Activated CD8-positive, alpha-beta memory T cell treated with anti-CD3 and anti-CD28 coated beads, Interleukin-2, amount 10 ng/mL, durations not matched to agents 7 days and 5 days (primary cell): ENCODE data around the gene CYP3A5. TPM values are rescaled to one million over a fixed set of nuclear protein-coding genes. Genes with fewer than 3 reads are reported as not detected.
"Not testable (repeated sequence)": the region's sequence is repeated elsewhere in the genome, so short reads cannot be mapped to it uniquely, and the experiment has no call there.

Experiments used
- ATAC-seq: fragments of 150-1000 bp; cut with Tn5 transposase; one replicate; pipeline ENCODE4 v1.10.0; 2021; ENCODE audit warnings: moderate library complexity
- CTCF ChIA-PET: fragments of 350-600 bp; sonication (Branson Sonifier 250); formaldehyde crosslinking; loops from one replicate; lab custom pipeline; 2021; ENCODE audit warnings: antibody characterized with exemption; lab: Charles Lee
- DNase-seq: peaks from one replicate; pipeline ENCODE4 v3.0.0-alpha.2; 2020
- H3K27ac Mint-ChIP-seq: one replicate; pipeline ENCODE4 v1.8.0; 2021; ENCODE audit warnings: mild to moderate bottlenecking, mixed read lengths
- H3K27me3 Mint-ChIP-seq: one replicate; pipeline ENCODE4 v1.8.0; 2021; ENCODE audit warnings: mixed read lengths
- H3K36me3 Mint-ChIP-seq: one replicate; pipeline ENCODE4 v1.8.0; 2021; ENCODE audit warnings: mild to moderate bottlenecking, mixed read lengths
- H3K4me1 Mint-ChIP-seq: one replicate; pipeline ENCODE4 v1.8.0; 2021; ENCODE audit warnings: mixed read lengths
- H3K4me3 Mint-ChIP-seq: one replicate; pipeline ENCODE4 v1.8.0; 2021; ENCODE audit warnings: mild to moderate bottlenecking, moderate library complexity, mixed read lengths
- H3K9me3 Mint-ChIP-seq: one replicate; pipeline ENCODE4 v1.8.0; 2022; ENCODE audit warnings: low read depth, mixed read lengths
- total RNA-seq, 2 experiments: library from RNA; stranded (reverse); gene quantifications; one replicate each; pipeline ENCODE4 v1.2.3, GENCODE V29; 2021

Gene CYP3A5
- not detected for total RNA-seq

DNA sequence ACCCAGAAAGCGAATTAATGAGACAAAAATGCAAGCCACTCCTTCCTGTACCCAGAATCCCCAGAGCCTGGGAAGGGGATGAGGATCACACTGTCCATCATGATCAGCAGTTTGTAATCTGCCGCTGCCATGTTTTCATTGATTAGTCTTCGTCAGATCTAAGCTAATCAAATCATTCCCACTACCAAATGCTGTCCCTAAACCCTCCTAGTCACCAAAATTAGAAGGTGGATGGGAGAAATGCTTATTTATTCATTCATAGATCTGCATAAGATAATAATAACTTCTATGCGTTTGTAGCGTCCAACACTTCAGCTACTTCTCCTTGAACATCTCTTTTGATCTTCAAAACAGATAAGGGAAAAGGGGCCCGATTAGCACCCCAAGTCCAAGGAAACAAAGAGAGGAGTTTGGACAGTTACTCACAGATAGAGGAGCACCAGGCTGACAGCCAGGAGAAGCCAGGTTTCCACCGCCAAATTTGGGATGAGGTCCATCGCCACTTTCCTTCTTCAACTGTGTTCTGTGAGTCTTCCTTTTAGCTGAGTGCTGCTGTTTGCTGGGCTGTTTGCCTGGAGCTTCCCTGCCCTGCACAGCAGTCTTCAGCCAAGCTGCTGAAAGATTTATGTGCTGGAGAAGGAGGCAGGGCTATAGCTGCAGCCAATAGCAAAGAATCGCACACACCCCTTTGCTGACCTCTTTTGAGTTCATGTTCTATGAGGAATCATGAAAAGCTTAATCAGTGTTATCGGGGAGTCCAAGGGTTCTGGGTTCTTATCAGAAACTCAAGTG lies at the start of gene CYP3A5:
Gene CYP3A5 (minus strand): TSS at position 597 of the 792 bp plus-strand sequence. CDS start 100 bp downstream, at position 497.
- no peak for ATAC-seq
- CTCF ChIA-PET, result no interaction called here
- H3K4me3 Mint-ChIP-seq, result no peak within 1 kb of the TSS
- H3K4me1 Mint-ChIP-seq, result peaks cover 6% of the 10 kb centered on the region
- H3K9me3 Mint-ChIP-seq, result peaks cover 2% of the 10 kb centered on the region
- no peaks in the 10 kb centered on the region for H3K27me3 Mint-ChIP-seq
- no peak for DNase-seq
- H3K27ac Mint-ChIP-seq, result no peak within 1 kb of the TSS
- no peaks in the 10 kb centered on the region for H3K36me3 Mint-ChIP-seq

GRCh38 chr7:99728615-99729014 lies 48.8 kb upstream of the CYP3A5 start:
- H3K27me3 Mint-ChIP-seq, result no peaks in the 10 kb centered on the region
- H3K9me3 Mint-ChIP-seq, result no peaks in the 10 kb centered on the region

GRCh38 chr7:99723201-99723600 lies 43.4 kb upstream of the CYP3A5 start:
- H3K4me3 Mint-ChIP-seq, CTCF ChIA-PET, H3K9me3 Mint-ChIP-seq, H3K27ac Mint-ChIP-seq, ATAC-seq, DNase-seq, H3K36me3 Mint-ChIP-seq, H3K4me1 Mint-ChIP-seq, H3K27me3 Mint-ChIP-seq: not testable (repeated sequence)

More at GRCh38 chr7:99728615-99729014, 48.8 kb upstream of the CYP3A5 start:
- no peaks in the 10 kb centered on the region for H3K4me1 Mint-ChIP-seq
- H3K27ac Mint-ChIP-seq, result no peak overlapping the region
- no peaks in the 10 kb centered on the region for H3K36me3 Mint-ChIP-seq
- DNase-seq (no peak), ATAC-seq (no peak)
- CTCF ChIA-PET, result no interaction called here
- H3K4me3 Mint-ChIP-seq, result no peak overlapping the region

- ATAC-seq (no peak), DNase-seq (no peak)
Observed at GRCh38 chr7:99720800-99721595, 41.2 kb upstream of the CYP3A5 start.

GRCh38 chr7:99719996-99720769 lies 40.4 kb upstream of the CYP3A5 start:
- H3K27ac Mint-ChIP-seq, result no peak overlapping the region
- ATAC-seq (no peak), DNase-seq (no peak)
- no peaks in the 10 kb centered on the region for H3K4me1 Mint-ChIP-seq
- CTCF ChIA-PET, result no interaction called here
- peaks cover 2% of the 10 kb centered on the region for H3K36me3 Mint-ChIP-seq
- H3K9me3 Mint-ChIP-seq, result peaks cover 3% of the 10 kb centered on the region
- H3K27me3 Mint-ChIP-seq, result no peaks in the 10 kb centered on the region
- no peak overlapping the region for H3K4me3 Mint-ChIP-seq

More at GRCh38 chr7:99720800-99721595, 41.2 kb upstream of the CYP3A5 start:
- CTCF ChIA-PET, result no interaction called here
- Mint-ChIP-seq H3K9me3 (peaks cover 3% of the 10 kb centered on the region), H3K27ac (no peak overlapping the region), H3K4me1 (no peaks in the 10 kb centered on the region), H3K36me3 (no peaks in the 10 kb centered on the region), H3K27me3 (no peaks in the 10 kb centered on the region), H3K4me3 (no peak overlapping the region)

DNA sequence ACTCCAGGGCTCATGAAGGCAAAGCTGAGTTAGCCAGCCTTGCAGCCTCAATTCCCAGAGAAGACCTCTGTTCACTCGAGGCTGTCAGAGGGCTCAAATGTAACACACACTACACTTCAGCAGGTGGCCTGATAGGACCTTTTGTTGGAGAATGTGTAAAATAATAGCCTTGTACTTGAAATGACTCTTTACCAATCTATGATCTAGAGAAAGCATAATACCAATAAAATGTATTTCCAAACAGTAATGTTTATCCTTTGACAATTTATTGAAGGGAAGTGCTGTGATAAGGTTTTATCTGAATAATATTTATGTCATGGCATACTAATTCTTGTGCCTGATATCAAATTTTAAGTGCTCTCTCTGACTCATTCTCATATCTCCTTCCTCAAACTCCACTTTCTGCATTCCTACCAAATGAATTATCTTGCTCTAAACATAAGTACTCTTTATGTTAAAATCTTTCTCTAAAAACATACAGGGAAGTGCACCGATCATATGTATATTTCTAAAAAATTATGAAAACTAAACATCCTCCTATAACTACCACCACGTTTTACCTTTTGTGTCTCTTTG lies 34.3 kb upstream of the CYP3A5 start:
- no peaks in the 10 kb centered on the region for H3K4me1 Mint-ChIP-seq
- no peaks in the 10 kb centered on the region for H3K27me3 Mint-ChIP-seq
- no peak for ATAC-seq
- DNase-seq, result no peak
- no peak overlapping the region for H3K27ac Mint-ChIP-seq
- H3K9me3 Mint-ChIP-seq, result peaks cover 2% of the 10 kb centered on the region
- peaks cover 7% of the 10 kb centered on the region for H3K36me3 Mint-ChIP-seq
- no peak overlapping the region for H3K4me3 Mint-ChIP-seq
- CTCF ChIA-PET, result no interaction called here

- Mint-ChIP-seq H3K4me1 (no peaks in the 10 kb centered on the region), H3K27me3 (no peaks in the 10 kb centered on the region), H3K4me3 (no peak overlapping the region), H3K27ac (no peak overlapping the region), H3K9me3 (no peaks in the 10 kb centered on the region), H3K36me3 (peaks cover 5% of the 10 kb centered on the region)
- CTCF ChIA-PET, result no interaction called here
- no peak for DNase-seq
- no peak for ATAC-seq
Observed at GRCh38 chr7:99709838-99710578, 30.2 kb upstream of the CYP3A5 start.

DNA sequence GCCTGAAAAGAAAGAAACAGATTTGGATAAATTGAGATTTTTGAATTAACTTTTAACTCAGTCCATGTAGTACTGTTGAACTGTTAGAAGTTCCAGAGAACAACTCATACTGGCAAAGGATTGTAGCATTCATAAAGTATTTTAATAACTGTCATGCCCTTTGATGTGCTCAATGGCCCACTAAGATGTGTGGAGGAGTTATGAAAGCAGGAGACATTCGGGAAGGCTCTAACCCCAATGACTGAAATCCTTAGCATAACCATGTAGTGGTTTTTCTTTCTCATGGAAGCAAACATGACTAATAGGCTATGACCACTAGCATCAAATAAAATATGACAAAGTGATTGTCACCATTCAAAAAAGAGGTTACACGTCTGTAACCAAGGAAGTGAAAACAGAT lies 29.5 kb upstream of the CYP3A5 start:
- Mint-ChIP-seq H3K4me1 (no peaks in the 10 kb centered on the region), H3K9me3 (no peaks in the 10 kb centered on the region), H3K36me3 (peaks cover 5% of the 10 kb centered on the region), H3K27ac (no peak overlapping the region), H3K27me3 (no peaks in the 10 kb centered on the region), H3K4me3 (no peak overlapping the region)
- CTCF ChIA-PET, result no interaction called here
- ATAC-seq (no peak), DNase-seq (no peak)

- DNase-seq (no peak), ATAC-seq (no peak)
- H3K4me3 Mint-ChIP-seq, result no peak overlapping the region
- H3K27ac Mint-ChIP-seq, result no peak overlapping the region
- peaks cover 1% of the 10 kb centered on the region for H3K36me3 Mint-ChIP-seq
- H3K27me3 Mint-ChIP-seq, result no peaks in the 10 kb centered on the region
- no peaks in the 10 kb centered on the region for H3K4me1 Mint-ChIP-seq
- CTCF ChIA-PET, result no interaction called here
- no peaks in the 10 kb centered on the region for H3K9me3 Mint-ChIP-seq
Observed at GRCh38 chr7:99707096-99707495, 27.3 kb upstream of the CYP3A5 start.

- Mint-ChIP-seq H3K4me1 (no peaks in the 10 kb centered on the region), H3K27me3 (no peaks in the 10 kb centered on the region), H3K27ac (no peak overlapping the region), H3K36me3 (no peaks in the 10 kb centered on the region), H3K9me3 (no peaks in the 10 kb centered on the region), H3K4me3 (no peak overlapping the region)
- CTCF ChIA-PET, result no interaction called here
- no peak for DNase-seq
- no peak for ATAC-seq
Observed at GRCh38 chr7:99699946-99700345, 20.1 kb upstream of the CYP3A5 start.

DNA sequence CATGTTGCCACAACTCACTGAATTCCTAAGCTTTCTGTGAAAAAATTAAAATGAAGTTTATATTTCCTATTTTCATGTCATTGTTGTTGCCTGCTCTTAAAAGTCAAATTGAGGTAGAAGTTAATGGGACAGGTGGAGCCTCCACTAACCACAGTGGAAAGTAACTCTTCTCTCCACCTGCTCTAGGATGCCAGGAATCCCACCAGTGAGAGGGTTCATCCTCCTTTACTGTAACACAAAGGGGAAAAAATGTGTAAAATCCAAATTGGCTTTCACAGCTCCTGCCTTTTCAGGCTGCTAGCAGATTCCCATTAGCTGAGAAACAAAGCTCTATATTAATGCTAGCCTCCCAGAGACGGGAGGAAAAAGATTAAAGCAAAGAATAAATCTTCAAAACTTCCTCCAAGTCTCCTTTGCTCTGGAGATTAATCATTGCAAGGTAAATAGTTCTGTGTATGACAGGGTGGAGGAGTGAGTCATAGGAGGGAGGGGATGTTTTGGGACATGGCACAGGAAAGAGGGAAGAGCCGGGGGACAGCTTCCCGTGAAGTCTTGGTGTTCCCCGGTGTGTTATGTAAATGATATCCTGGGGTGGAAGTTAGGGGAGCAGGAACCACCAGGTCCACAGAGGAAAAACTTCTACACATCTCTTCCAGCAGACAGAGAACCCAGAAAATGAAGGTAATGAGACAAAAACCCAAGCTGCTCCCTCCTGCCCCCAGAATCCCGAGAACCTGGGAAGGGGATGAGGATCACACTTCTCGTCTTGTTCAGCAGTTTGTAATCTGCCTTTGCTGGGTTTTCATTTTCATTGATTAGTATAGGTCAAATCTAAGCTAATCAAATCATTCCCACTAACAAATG lies 19.3 kb upstream of the CYP3A5 start:
- CTCF ChIA-PET, H3K4me3 Mint-ChIP-seq, ATAC-seq, H3K36me3 Mint-ChIP-seq, H3K9me3 Mint-ChIP-seq, H3K27me3 Mint-ChIP-seq, DNase-seq, H3K27ac Mint-ChIP-seq, H3K4me1 Mint-ChIP-seq: not testable (repeated sequence)

- H3K9me3 Mint-ChIP-seq, result no peaks in the 10 kb centered on the region
- CTCF ChIA-PET, result no interaction called here
- no peaks in the 10 kb centered on the region for H3K27me3 Mint-ChIP-seq
Observed at GRCh38 chr7:99694912-99695304, 15.1 kb upstream of the CYP3A5 start.

More at GRCh38 chr7:99694912-99695304, 15.1 kb upstream of the CYP3A5 start:
- no peak overlapping the region for H3K27ac Mint-ChIP-seq
- no peak for DNase-seq
- H3K4me1 Mint-ChIP-seq, result no peaks in the 10 kb centered on the region
- H3K36me3 Mint-ChIP-seq, result no peaks in the 10 kb centered on the region
- ATAC-seq, result no peak
- no peak overlapping the region for H3K4me3 Mint-ChIP-seq
